ENCODE measurements around the gene HK3.

HK3 gene

DNA sequence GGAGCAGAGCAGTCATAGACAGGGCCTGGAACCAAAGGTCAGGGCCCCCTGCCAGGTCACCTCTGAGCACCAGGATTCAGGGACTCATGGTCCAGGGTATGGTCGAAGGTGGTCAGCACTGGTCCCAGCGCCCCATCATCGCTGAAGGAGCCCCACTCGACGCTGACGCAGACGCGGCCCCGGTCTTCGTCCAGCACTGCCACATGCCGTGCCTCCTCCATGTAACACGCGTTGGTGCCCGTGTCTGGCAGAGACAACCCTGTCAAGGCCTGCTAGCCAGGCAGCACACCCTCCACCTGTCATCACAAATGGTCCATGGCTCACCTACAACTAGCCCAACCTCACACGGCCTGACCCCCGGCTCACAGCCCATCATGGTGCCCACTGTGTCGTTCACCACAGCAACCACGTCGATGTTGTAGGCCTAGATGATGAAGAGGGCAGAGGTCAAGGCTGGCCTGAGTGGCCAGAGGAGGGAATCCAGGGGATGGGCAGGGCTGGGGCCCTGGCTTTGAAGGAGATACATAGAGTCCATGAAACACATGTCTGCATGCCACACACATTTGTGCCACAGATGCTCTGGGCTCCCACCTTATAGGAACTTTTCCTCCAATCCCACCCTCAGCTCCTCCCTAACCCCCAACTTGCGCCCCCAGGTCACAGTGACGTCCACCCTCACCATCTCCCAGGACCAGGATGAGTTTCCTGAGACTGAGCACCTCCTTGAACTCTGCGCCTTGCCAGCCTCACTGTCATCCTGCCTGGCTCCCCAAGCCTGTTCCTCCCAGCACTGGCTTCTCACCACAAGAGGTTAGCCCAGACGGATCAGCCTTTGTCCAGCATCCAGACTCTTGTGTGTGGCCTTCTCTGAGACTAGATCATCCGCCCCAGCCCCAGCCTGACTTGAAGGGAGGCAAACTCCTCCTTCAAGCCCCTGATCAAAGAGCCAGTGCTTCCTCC lies 9.5 kb downstream of the HK3 start:
- DNase-seq (ENCODE audit: low read depth), result no peak
- TF ChIP-seq, protein P1, sequence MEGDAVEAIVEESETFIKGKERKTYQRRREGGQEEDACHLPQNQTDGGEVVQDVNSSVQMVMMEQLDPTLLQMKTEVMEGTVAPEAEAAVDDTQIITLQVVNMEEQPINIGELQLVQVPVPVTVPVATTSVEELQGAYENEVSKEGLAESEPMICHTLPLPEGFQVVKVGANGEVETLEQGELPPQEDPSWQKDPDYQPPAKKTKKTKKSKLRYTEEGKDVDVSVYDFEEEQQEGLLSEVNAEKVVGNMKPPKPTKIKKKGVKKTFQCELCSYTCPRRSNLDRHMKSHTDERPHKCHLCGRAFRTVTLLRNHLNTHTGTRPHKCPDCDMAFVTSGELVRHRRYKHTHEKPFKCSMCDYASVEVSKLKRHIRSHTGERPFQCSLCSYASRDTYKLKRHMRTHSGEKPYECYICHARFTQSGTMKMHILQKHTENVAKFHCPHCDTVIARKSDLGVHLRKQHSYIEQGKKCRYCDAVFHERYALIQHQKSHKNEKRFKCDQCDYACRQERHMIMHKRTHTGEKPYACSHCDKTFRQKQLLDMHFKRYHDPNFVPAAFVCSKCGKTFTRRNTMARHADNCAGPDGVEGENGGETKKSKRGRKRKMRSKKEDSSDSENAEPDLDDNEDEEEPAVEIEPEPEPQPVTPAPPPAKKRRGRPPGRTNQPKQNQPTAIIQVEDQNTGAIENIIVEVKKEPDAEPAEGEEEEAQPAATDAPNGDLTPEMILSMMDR (IDR thresholded peaks at IDR 0.05; ENCODE audit: insufficient read depth, low read depth, low read length, missing control alignments), result no peak
- H3K4me3 ChIP-seq (ENCODE audit: low read length), result no peak overlapping the region

GRCh38 chr5:176888865-176889165 lies 10.3 kb downstream of the HK3 start:
- TF ChIP-seq, protein P1 (IDR thresholded peaks at IDR 0.05; ENCODE audit: insufficient read depth, low read depth, low read length, missing control alignments), result no peak
- no peak for DNase-seq (ENCODE audit: low read depth)
- no peak overlapping the region for H3K4me3 ChIP-seq (ENCODE audit: low read length)

DNA sequence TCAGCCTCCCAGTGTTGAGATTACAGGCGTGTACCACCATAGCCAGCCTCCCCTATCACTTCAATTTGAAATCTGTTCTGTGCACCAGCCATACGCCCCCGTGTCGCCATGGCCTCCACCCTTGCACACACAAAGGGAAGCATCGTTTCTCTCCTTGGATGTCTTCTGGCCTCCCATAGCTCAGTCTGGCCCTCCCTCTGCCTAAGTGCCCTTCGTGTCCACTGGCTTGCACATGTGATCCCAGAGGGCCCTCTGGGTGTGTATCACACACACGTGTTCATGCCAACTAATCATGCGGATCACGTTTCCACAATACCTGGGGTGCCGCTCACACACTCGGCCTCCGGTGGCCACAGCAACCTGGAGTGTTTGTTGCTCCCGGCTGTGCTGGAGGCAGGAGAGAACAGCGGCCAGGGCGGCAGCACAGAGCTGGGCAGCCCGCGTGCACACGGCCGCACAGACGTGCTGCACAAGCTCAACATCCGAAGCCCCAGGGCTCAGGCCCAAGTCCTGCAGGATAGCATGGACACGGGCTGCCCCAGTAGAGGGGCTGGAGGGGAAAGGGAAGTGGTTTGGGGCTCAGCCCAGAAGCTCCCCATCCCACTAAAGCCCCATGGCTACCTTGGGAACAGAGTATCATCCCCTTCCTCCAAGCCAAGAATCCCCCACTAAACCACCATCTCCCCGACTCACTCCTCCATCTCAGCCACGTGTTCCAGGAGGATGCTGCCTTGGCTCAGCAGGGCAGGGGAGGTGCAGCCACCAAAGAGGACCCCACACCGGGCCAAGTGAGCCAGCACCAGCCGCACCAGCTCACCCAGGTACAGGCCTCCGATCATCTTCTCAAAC lies 10.9 kb downstream of the HK3 start:
- H3K4me3 ChIP-seq (ENCODE audit: low read length), result no peak overlapping the region
- TF ChIP-seq, protein P1 (IDR thresholded peaks at IDR 0.05; ENCODE audit: insufficient read depth, low read depth, low read length, missing control alignments), result no peak
- DNase-seq (ENCODE audit: low read depth), result no peak

- DNase-seq (ENCODE audit: low read depth), result no peak
- TF ChIP-seq, protein P1 (IDR thresholded peaks at IDR 0.05; ENCODE audit: insufficient read depth, low read depth, low read length, missing control alignments), result no peak
- no peak overlapping the region for H3K4me3 ChIP-seq (ENCODE audit: low read length)
Measured at GRCh38 chr5:176887252-176887849, 11.8 kb downstream of the HK3 start.

GRCh38 chr5:176886336-176887251 lies 12.6 kb downstream of the HK3 start:
- DNase-seq (ENCODE audit: low read depth), result no peak
- no peak overlapping the region for H3K4me3 ChIP-seq (ENCODE audit: low read length)
- TF ChIP-seq, protein P1 (IDR thresholded peaks at IDR 0.05; ENCODE audit: insufficient read depth, low read depth, low read length, missing control alignments), result no peak

DNA sequence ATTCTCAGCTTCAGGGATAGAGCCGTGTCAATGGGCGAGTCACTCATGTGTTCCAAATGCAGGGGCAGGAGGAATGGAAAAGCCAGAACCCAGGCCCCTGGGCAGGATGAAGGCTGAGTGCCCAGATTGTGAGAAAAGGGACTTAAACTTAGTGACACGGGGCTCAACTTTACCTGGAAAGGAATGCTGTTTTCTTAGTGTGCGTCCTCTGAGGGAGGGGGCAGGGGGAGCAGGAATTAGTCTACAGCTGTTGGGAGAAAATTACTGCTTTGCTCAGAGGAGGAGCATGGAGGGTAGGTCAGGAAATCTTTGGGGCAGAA lies 14.6 kb downstream of the HK3 start:
- TF ChIP-seq, protein P1 (IDR thresholded peaks at IDR 0.05; ENCODE audit: insufficient read depth, low read depth, low read length, missing control alignments), result no peak
- DNase-seq (ENCODE audit: low read depth), result no peak
- no peak overlapping the region for H3K4me3 ChIP-seq (ENCODE audit: low read length)
